Right hindlimb (tissue), 1 donor: ENCODE measurements around the gene OPN1SW.

Source experiments
- DNase-seq: peaks from one replicate; pipeline ENCODE4 v3.0.0-alpha.2; 2018

Gene OPN1SW

DNA sequence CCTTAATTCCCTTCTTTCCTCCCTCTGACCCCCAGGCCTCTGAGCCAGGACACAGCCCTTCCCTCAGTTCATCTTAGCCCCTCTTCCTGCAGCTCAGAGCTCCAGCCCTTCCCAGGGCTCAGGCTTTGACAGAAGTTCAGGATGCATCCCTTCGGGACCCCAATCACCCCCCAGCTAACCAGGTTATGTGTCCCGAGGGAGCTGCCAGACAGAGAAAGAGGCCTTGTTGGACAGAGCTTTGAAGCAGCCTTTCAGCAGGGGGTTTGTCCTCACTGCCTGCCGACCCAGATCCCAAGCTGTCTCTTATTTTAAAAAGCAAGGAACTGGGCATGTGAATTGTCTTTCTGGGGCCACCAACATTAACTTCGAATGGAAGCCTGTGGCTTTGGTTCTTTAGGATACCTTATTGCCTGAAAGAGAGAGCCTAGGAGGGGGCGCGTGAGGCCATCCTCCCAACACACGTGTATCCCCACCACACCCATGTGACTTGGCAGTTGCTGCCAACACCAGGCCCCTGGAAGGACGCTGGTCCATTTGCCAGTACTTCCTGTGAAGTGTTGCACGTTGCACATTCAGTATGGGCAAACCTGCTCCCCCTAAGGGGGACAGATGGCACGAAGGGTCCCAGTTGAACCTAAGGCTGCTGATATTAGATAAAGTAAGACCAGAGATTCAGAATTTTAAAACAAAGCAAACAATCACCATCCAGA lies 17.0 kb upstream of the OPN1SW start:
- DNase-seq: no peak

- no peak for DNase-seq
Measured at GRCh38 chr7:128791972-128792327, 16.4 kb upstream of the OPN1SW start.

DNA sequence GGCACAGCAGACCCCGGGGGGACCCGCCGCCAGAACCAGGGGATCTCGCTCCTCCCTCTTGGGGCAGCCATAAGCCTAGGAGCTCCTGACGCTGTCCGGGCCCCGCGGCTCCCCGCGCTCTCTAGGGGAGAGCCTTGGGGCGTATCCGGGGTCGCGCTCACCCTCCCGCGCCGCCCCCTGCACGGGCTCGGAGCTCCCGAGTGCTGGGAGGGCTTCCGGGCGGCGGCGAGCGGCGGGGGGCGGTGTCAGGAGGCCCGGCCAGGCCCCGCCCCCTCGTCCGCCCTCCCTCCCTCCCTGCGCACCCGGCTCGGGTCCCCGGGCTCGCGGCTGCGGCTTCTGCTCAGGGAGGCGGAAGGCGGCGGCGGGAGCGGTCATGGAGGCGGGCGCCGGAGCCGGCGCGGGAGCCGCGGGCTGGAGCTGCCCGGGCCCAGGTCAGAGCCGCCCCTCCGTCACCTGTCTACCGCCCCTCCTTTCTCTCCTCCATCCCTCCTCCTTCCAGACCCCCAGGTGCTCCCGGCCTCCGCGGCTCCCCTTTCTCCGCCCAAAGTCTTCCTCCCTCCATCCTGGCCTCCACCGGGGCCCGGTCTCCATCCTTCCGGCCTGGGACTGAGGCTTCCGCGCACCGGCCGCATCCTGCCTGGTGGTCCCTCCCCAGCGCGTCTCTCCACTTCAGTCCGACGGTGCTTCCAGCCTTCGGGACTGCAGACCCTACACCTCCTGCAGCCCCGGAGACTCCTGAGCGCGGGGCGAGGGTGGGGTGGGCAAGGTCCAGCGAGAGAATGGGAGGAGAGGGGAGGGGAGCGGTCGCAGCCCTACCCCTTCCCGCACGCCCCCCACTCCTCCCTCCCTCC lies 15.8 kb upstream of the OPN1SW start, which contains the start of gene CCDC136:
Gene CCDC136 (plus strand): TSS at position 848 of the 851 bp plus-strand sequence. CDS start 444 bp downstream, outside the sequence.
- DNase-seq: peak; percentile 67

DNA sequence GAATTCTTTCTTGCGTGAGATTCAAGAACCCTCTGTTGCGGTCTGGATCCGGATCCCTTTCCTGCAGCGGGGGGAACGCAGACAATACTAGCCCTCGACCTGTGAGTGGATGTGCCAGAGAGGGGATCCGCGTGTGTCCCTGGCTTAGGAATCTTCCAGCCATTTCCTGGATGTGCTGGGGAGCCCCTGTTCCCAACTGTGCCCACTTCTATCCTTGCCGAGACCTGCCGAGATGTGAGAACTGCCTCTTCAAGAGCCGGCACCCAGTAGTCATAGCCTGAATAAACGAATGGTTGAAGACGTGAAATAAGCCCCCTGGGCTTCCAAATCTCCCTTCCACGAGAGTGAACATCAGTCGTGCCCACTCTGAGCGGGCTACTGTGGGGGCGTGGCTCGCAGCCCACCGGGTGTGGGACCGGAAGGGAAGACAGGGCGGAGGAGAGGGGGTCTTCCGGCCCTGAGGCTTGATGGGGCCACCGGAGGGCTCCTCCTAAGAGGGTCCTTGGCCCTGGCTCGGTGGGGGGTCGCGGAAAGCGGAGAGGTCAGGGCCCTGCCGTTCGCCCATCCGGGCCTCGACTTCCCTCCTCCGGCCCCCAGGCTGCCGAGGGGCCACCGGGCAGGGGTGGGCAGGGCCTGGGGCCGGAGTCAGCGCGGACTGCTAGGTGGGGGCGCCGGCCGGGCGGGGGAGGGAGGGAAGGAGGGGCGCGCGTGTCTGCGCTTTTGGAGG lies 14.9 kb upstream of the OPN1SW start:
- no peak for DNase-seq

DNA sequence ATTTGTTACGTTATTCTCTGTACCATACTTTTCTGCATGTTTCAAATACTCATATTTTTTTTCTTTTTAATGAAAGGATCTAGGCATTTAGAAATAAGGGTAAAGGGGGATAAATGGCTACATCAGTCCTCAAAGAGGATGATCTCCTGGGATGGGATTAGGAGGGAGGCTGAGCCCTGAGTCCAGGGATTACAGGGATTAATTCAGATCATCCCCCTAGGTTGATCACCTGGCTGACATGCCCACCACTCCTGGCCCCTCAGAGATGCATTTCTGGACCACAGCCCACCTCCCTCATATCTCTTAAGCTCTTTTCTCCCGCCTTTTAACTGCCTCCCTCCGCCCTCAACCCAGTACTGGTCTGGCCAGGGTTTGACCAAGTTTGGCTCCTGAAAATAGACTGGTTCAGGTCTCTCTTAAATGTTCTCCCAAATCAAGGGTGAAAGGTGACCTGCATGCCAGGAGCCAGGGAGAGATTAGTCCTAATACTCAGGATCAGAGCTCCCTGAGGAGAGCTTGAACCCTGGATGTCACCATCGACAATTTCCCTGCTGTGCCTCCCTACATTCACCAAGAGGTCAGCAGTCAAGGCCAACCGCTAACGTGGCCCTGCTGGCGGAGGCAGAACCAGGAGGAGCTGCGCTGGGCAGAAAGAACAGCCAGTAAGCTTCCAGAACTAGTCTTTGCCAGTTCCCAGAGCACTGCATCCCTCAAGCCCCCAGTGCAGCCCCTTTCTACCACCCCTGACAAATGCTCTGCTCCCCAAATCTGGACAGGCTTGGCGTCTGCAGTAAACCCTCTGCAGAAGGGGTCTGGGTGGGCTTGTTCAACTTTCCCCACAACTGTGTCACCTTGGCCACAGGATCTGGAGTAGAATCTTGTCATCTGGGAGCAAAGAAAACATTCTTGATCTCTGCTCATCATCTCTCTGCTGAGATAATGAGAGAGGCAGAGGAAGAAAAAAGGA lies 13.1 kb upstream of the OPN1SW start:
- DNase-seq: no peak

GRCh38 chr7:128785738-128786137 lies 10.1 kb upstream of the OPN1SW start:
- no peak for DNase-seq

- peak; percentile 93 for DNase-seq
Measured at GRCh38 chr7:128783143-128783861, 7.7 kb upstream of the OPN1SW start.

GRCh38 chr7:128781851-128782250 lies 6.3 kb upstream of the OPN1SW start:
- no peak for DNase-seq

GRCh38 chr7:128781126-128781525 lies 5.5 kb upstream of the OPN1SW start:
- peak; percentile 80 for DNase-seq

DNA sequence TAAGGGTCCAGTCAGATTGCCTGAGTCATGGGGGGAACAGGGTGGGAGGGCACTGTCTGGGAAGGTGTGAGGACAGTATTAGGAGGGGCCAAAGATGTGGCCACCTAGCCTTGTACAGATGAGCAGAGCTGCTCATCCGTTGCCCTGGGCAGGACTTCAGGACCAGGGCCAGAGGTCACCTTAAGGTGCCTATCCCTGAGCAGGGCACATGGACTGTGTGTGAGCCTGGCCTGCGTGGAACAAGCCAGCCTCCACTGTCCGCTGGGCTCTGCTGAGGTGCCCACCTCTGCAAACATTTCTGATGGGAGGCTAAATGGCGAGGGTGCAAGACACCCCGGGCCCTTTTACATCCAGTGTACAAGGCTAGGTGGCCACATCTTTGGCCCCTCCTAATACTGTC lies 3.4 kb upstream of the OPN1SW start:
- no peak for DNase-seq

DNA sequence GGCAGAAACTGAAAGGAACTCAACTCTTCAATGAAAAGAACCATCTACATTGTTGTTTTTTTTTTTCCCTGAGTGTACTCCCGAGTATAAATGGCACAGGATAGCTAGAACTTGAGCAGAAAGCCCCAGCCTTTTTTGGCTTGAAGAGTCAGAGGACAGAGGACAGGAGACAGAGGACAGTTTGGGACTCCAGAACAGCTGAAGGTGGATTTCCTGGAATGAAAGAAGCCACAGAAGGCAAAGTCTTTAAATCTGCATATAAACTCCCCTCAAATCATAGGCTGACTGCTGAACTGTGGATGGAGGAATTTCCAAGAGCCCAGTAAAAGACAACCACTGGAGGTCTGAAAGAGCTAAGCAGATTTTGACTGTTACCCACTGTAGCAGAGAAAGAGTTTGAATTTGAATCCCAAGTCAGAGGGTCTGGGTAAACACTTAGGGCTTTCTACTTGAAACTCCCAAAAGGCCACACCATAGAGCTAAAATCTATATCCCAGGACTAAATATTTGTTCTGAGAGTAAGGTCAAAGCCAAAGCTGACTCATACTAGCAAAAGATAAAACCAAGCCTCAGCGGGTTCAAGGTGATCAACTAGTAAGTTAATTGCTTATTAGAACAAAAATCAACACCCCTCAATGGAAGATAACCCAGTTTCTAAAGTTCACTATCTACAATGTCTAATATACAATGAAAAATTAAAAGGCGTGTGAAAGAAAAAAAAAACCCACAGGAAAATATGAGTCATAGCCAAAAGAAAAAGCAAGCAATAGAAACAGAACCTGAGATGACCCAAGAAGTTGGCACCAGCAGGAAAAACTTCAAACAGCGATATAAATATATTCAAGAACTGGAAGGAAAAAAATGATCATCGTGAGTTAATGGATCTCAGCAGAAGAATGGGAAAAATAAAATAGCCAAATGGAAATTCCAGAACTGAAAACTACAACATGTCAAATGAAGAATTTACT lies 1.8 kb upstream of the OPN1SW start:
- no peak for DNase-seq

- DNase-seq: no peak
Measured at GRCh38 chr7:128774921-128775320, 673 bp downstream of the OPN1SW start.

GRCh38 chr7:128774029-128774689 lies 1.4 kb downstream of the OPN1SW start:
- DNase-seq: no peak

DNA sequence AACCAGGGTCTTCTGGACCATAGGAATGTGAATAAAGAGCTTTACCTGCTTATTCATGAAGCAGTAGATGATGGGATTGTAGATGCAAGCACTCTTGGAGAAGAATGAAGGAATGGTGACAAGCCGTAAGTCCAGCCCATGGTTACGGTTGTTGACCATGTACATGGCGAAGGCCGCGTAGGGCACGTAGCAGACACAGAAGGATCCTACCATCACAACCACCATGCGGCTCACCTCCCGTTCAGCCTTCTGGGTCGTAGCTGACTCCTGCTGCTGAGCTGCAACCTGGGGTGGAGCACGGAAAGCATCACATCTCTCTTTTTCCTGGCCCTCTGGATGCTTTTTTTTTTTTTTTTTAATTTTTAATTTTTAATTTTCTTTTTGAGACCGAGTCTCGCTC lies 2.0 kb downstream of the OPN1SW start:
- DNase-seq: no peak

- DNase-seq: no peak
Measured at GRCh38 chr7:128770233-128770632, 5.4 kb downstream of the OPN1SW start.

DNA sequence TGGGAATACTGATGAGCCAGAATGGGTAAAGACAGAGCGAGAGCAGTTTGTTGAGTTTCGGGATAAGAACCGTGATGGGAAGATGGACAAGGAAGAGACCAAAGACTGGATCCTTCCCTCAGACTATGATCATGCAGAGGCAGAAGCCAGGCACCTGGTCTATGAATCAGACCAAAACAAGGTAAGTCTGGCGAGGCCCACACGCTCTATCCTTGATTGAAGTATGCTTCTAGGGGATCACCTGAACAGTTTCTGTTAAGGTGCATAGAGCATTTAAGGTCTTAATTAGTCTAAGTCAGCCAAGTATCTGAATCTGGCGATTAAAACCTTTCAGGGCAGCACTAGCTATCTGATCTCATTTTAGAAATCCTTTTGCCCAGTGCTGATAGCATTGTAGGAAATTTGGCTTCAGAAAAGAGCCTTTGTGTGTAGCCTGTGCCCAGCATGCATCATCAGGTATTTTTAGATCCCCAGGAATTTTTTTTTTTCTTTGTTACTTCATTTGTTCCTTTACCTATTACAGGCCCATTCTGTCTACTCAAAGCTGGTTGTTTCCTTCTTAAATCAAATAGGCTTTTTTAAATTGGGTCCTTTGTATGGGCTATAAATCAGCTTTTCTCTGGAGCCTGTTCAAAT lies 8.0 kb downstream of the OPN1SW start:
- no peak for DNase-seq

DNA sequence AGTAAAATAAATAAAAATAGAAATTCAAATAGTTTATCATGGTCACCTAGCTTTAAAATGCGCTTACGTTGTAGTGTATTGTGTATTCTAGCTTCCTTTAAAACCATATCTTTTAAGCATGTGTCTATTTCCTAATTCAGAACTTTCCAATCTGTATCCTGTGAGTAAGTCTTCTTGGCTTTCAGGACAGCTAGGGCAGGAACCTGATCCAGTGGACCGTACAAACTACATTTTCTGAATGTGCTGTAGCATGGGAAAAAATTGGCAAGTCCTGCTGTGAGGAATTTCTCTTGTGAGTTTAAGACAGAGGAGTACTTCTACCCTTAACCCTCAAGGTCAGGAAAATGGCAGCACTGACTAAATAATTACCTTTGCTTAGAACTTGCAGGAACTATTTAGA lies 12.1 kb downstream of the OPN1SW start:
- DNase-seq: no peak

DNA sequence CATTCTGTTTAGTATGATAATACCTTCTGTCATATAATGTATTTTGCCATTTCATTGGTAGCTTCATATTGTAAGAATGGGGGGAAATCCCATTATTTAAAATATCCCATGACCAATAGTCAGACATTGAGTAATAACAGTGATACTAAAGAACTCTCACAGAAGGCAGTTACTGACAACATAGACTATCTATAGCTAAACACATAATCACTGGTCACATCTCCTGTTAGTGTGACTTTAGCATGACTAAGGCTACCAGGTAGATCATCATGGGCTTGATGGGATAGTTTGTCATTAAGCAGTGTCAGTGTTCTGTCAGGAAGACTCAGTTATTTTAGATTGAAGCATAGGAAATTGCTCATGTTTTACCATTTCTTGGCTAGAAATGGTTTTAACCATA lies 16.4 kb downstream of the OPN1SW start:
- no peak for DNase-seq

DNA sequence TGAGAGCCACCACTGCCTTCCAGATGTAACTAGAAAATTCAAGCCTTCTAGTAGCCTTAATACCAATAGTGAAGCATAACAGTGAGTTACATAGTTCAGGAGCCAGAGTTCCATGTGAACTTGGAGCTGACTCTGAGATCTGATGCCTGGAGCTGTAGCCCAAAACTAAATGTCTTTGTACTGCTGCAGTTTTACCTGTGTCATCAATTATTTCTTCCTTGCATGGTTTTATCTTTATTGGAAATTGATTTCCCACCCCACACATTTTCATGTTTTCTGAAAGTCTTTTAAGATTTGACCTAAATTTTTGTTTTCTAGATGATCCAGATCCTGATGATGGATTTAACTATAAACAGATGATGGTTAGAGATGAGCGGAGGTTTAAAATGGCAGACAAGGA lies 17.0 kb downstream of the OPN1SW start:
- no peak for DNase-seq
